ENCODE data around the gene B3GNT5. TPM values are rescaled to one million over a fixed set of nuclear protein-coding genes. Genes with fewer than 3 reads are reported as not detected.

B3GNT5 gene
- total RNA-seq, 1 experiment from 2014 or later: 25.3 TPM

- Histone ChIP-seq H3K27ac (ENCODE audit: low read depth, low read length, poor library complexity, severe bottlenecking) (no peak overlapping the region), H3K9me3 (ENCODE audit: low read depth, low read length, poor library complexity, severe bottlenecking) (no peaks in the 10 kb centered on the region), H3K36me3 (ENCODE audit: insufficient read depth, low read length, poor library complexity, severe bottlenecking) (no peaks in the 10 kb centered on the region), H3K4me1 (ENCODE audit: insufficient read depth, low read length, poor library complexity, severe bottlenecking) (peaks cover 13% of the 10 kb centered on the region), H3K4me3 (ENCODE audit: low read depth, low read length, poor library complexity, severe bottlenecking) (no peak overlapping the region), H3K27me3 (replicated peaks; ENCODE audit: insufficient read depth, low read depth, low read length, poor library complexity) (no peaks in the 10 kb centered on the region)
- no peak for DNase-seq (ENCODE audit: low spot score)
- no peak for TF ChIP-seq CTCF (conservative IDR thresholded peaks at IDR 0.05; ENCODE audit: low read depth, low read length)
- no peak for TF ChIP-seq EZH2 (IDR thresholded peaks at IDR 0.05; ENCODE audit: borderline replicate concordance, low read depth, low read length, poor library complexity, severe bottlenecking)
- BruUV-seq (replicated peaks): no TSS peak
- intact Hi-C loops (cut with micrococcal nuclease; ENCODE audit: unreplicated experiment): no loop called here
- ChIA-PET POLR2A (ENCODE audit: low non-redundant PET) (no interaction called here), CTCF (no interaction called here)
Measured at GRCh38 chr3:183284570-183284969, 31.5 kb downstream of the B3GNT5 start.

GRCh38 chr3:183285318-183285717 lies 32.3 kb downstream of the B3GNT5 start:
- H3K9me3 ChIP-seq (ENCODE audit: low read depth, low read length, poor library complexity, severe bottlenecking): no peaks in the 10 kb centered on the region
- H3K36me3 ChIP-seq (ENCODE audit: insufficient read depth, low read length, poor library complexity, severe bottlenecking): no peaks in the 10 kb centered on the region
- peaks cover 13% of the 10 kb centered on the region for H3K4me1 ChIP-seq (ENCODE audit: insufficient read depth, low read length, poor library complexity, severe bottlenecking)
- no peak overlapping the region for H3K4me3 ChIP-seq (ENCODE audit: low read depth, low read length, poor library complexity, severe bottlenecking)
- H3K27me3 ChIP-seq (replicated peaks; ENCODE audit: insufficient read depth, low read depth, low read length, poor library complexity): no peaks in the 10 kb centered on the region
- intact Hi-C loops (cut with micrococcal nuclease; ENCODE audit: unreplicated experiment): no loop called here
- no peak for DNase-seq (ENCODE audit: low spot score)
- ChIA-PET CTCF (no interaction called here), POLR2A (ENCODE audit: low non-redundant PET) (interaction anchor here (1.2 kb wide), 1 partner anchor 13 kb away, joined by 4 read pairs; no protein-coding TSS in a partner anchor)
- peak overlapping the region; percentile 40 for H3K27ac ChIP-seq (ENCODE audit: low read depth, low read length, poor library complexity, severe bottlenecking)
- BruUV-seq (replicated peaks): TSS peak; percentile 98
- TF ChIP-seq EZH2 (IDR thresholded peaks at IDR 0.05; ENCODE audit: borderline replicate concordance, low read depth, low read length, poor library complexity, severe bottlenecking) (no peak), CTCF (conservative IDR thresholded peaks at IDR 0.05; ENCODE audit: low read depth, low read length) (no peak)

GRCh38 chr3:183285828-183286457 lies 32.9 kb downstream of the B3GNT5 start:
- Histone ChIP-seq H3K27ac (ENCODE audit: low read depth, low read length, poor library complexity, severe bottlenecking) (peak overlapping the region; percentile 40), H3K36me3 (ENCODE audit: insufficient read depth, low read length, poor library complexity, severe bottlenecking) (no peaks in the 10 kb centered on the region), H3K9me3 (ENCODE audit: low read depth, low read length, poor library complexity, severe bottlenecking) (no peaks in the 10 kb centered on the region), H3K27me3 (replicated peaks; ENCODE audit: insufficient read depth, low read depth, low read length, poor library complexity) (no peaks in the 10 kb centered on the region), H3K4me1 (ENCODE audit: insufficient read depth, low read length, poor library complexity, severe bottlenecking) (peaks cover 13% of the 10 kb centered on the region), H3K4me3 (ENCODE audit: low read depth, low read length, poor library complexity, severe bottlenecking) (no peak overlapping the region)
- TF ChIP-seq CTCF (conservative IDR thresholded peaks at IDR 0.05; ENCODE audit: low read depth, low read length) (no peak), EZH2 (IDR thresholded peaks at IDR 0.05; ENCODE audit: borderline replicate concordance, low read depth, low read length, poor library complexity, severe bottlenecking) (no peak)
- ChIA-PET CTCF (interaction anchor here (0.6 kb wide), 1 partner anchor 1012 kb away, joined by 4 read pairs; no protein-coding TSS in a partner anchor), POLR2A (ENCODE audit: low non-redundant PET) (interaction anchor here (1.2 kb wide), 1 partner anchor 13 kb away, joined by 4 read pairs; no protein-coding TSS in a partner anchor)
- intact Hi-C loops (cut with micrococcal nuclease; ENCODE audit: unreplicated experiment): no loop called here
- peak; percentile 92 for DNase-seq (ENCODE audit: low spot score)
- no TSS peak for BruUV-seq (replicated peaks)
